ENCODE data around the gene TCF7. TPM values are rescaled to one million over a fixed set of nuclear protein-coding genes. Genes with fewer than 3 reads are reported as not detected.

TCF7 gene
- total and polyA plus RNA-seq, 2 of the 13 experiments (the other 11 are each of a cell fraction or from before 2014, with no cell fraction given): 6.3 to 6.8 TPM

DNA sequence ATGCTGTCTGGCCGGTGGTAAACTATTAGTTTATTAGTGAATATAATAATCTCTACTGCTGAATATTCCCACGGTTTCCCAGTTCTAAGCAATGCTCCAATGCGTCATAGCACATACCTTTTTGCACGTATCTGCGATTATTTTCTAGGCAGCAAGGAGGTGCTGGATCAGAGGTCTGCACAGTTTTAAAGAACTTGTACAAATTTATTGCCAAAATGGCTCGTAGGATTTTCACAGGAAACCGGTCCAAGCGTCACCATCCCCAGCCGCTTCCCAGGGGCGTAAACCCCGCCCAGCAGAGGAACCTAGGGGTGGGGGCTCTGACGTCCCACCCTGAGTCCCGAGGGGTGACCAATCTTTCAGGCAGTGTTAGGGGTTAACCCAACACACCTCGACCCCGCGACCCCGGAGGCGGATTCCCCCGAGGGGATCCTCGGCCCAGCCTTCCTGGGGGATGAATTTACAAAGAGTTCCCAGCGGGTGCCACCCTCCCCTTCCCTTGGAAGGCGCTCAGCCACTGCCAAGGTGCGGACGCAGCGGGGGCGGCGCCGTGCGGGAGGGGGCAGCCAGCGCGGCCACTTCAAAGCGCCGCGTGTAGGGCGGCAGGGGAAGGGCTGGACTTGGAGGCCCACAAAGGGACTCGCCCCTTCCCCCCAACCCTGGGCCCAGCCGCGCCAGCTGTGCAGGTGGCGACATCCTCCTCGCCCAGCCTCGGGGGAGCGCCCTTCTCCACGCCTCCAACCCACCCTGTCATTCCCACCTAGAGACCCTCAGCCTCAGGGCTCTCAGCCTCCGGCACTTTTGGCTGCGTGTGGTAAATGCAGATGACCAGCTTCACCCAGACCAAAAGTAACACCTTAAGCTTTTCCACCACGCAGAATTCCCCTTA, 43.5 kb upstream of the TCF7 start (continued):
- peak; percentile 62 for TF ChIP-seq AHDC1 (CRISPR knock-in tag; IDR thresholded peaks at IDR 0.05; ENCODE audit: borderline replicate concordance)
- peak; percentile 71 for TF ChIP-seq PHF8 (CRISPR knock-in tag; IDR thresholded peaks at IDR 0.05)
- no peak for TF ChIP-seq ZNF496 (CRISPR knock-in tag; IDR thresholded peaks at IDR 0.05; ENCODE audit: insufficient replicate concordance)
- TF ChIP-seq PRMT3 (CRISPR knock-in tag; IDR thresholded peaks at IDR 0.05; ENCODE audit: borderline replicate concordance, low read depth): no peak
- no peak for TF ChIP-seq REL (CRISPR knock-in tag; conservative IDR thresholded peaks at IDR 0.05)
- TF ChIP-seq FIP1L1 (IDR thresholded peaks at IDR 0.05; ENCODE audit: borderline replicate concordance, insufficient read depth, low read depth, low read length): no peak
- no peak for TF ChIP-seq ZNF780A (CRISPR knock-in tag; IDR thresholded peaks at IDR 0.05)
- TF ChIP-seq, protein P1, sequence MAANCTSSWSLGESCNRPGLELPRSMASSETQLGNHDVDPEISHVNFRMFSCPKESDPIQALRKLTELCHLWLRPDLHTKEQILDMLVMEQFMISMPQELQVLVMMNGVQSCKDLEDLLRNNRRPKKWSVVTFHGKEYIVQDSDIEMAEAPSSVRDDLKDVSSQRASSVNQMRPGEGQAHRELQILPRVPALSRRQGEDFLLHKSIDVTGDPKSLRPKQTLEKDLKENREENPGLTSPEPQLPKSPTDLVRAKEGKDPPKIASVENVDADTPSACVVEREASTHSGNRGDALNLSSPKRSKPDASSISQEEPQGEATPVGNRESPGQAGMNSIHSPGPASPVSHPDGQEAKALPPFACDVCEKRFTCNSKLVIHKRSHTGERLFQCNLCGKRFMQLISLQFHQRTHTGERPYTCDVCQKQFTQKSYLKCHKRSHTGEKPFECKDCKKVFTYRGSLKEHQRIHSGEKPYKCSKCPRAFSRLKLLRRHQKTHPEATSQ (CRISPR knock-in tag; IDR thresholded peaks at IDR 0.05; ENCODE audit: borderline replicate concordance): peak; percentile 56; the same call in 1 of the 2 replicates
- no peak for TF ChIP-seq ZNF468 (CRISPR knock-in tag; IDR thresholded peaks at IDR 0.05)
- peak; percentile 22; the same call in 1 of the 2 replicates for TF ChIP-seq ESRRA (CRISPR knock-in tag; IDR thresholded peaks at IDR 0.05; ENCODE audit: low read depth)
- peak; percentile 67 for TF ChIP-seq FOXO1 (CRISPR knock-in tag; IDR thresholded peaks at IDR 0.05)
- TF ChIP-seq ISL2 (CRISPR knock-in tag; IDR thresholded peaks at IDR 0.05): peak; percentile 75; the same call in 1 of the 2 replicates
- no peak for TF ChIP-seq CHCHD3 (CRISPR knock-in tag; IDR thresholded peaks at IDR 0.05)
- TF ChIP-seq, protein P2, sequence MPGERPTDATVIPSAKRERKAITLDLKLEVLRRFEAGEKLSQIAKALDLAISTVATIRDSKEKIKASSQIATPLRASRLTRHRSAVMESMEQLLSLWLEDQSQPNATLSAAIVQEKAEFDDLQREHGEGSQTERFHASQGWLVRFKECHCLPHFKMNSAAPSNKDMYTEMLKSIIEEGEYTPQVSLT (CRISPR knock-in tag; IDR thresholded peaks at IDR 0.05; ENCODE audit: borderline replicate concordance, low read depth): no peak
- TF ChIP-seq ZBTB20 (CRISPR knock-in tag; IDR thresholded peaks at IDR 0.05; ENCODE audit: borderline replicate concordance, low read depth): peak; percentile 69; the same call in 1 of the 2 replicates
- TF ChIP-seq ZNF3 (CRISPR knock-in tag; IDR thresholded peaks at IDR 0.05): no peak
- TF ChIP-seq CTCF (CRISPR knock-in tag; IDR thresholded peaks at IDR 0.05): peak; percentile 81
- no peak for TF ChIP-seq MTA3 (CRISPR knock-in tag; IDR thresholded peaks at IDR 0.05)
- no peak for TF ChIP-seq ZNF256 (CRISPR knock-in tag; conservative IDR thresholded peaks at IDR 0.05)

Measured in HepG2 (cell line).